Transverse colon (tissue), 4 donors: Measurements from ENCODE around the gene CST9. TPM values are rescaled to one million over a fixed set of nuclear protein-coding genes. Genes with fewer than 3 reads are reported as not detected.
A peak's percentile ranks its signal among the peaks of the same experiment; 100 is the strongest.

Experiments used
- DNase-seq: peaks from one replicate; pipeline ENCODE4 v3.0.0-alpha.2; 2019
- H3K27ac ChIP-seq, 4 donors: fragments of 200-600 bp; sonication (generic); 2 replicates each; pipeline ENCODE4 v1.5.1; 2016 to 2018; ENCODE audit warnings: inconsistent platforms in 4 of 4
- H3K27me3 ChIP-seq: fragments of 200-600 bp; sonication (generic); 2 replicates; pipeline ENCODE4 v1.5.1; 2017; ENCODE audit warnings: inconsistent platforms
- H3K36me3 ChIP-seq, 4 donors: fragments of 200-600 bp; sonication (generic); 2 replicates each; pipeline ENCODE4 v1.5.1; 2017 to 2019; ENCODE audit warnings: inconsistent platforms in 4 of 4
- H3K4me1 ChIP-seq, 4 donors: fragments of 200-600 bp; sonication (generic); 2 replicates each; pipeline ENCODE4 v1.5.1; 2017 to 2020; ENCODE audit warnings: inconsistent platforms in 4 of 4
- H3K4me3 ChIP-seq, 4 donors: fragments of 200-600 bp; sonication (generic); 1 replicate in 1 of 4; 2 replicates in 3 of 4; pipeline versions ENCODE4 v1.5.1 to v1.6.1; 2017 to 2019; ENCODE audit warnings: inconsistent platforms in 4 of 4
- H3K9me3 ChIP-seq, 2 donors: fragments of 200-600 bp; sonication (generic); 2 replicates each; pipeline ENCODE4 v1.5.1; 2017 to 2019; ENCODE audit warnings: inconsistent platforms in 2 of 2
- EP300 ChIP-seq: sonication (generic); formaldehyde crosslinking; IDR thresholded peaks from one replicate; pipeline ENCODE4 v1.6.1; 2017; ENCODE audit warnings: antibody characterized with exemption, low read depth
- POLR2A ChIP-seq: fragments of 450-650 bp; IDR thresholded peaks from one replicate; pipeline ENCODE4 v1.6.1; 2016; ENCODE audit warnings: antibody characterized with exemption, mild to moderate bottlenecking, moderate library complexity
- POLR2AphosphoS5 ChIP-seq, 3 donors: sonication (generic); formaldehyde crosslinking; IDR thresholded peaks; one replicate each; pipeline ENCODE4 v1.6.1; 2016; ENCODE audit warnings: antibody characterized with exemption in 3 of 3
- WGBS, 2 donors: methylation state at CpG; one replicate each; pipeline ENCODE4 v1.1.5; 2018; ENCODE audit warnings: low coverage in 1 of 2; 5-methylcytosine and 5-hydroxymethylcytosine counted together
- in situ Hi-C, 4 donors: fragments of 200-750 bp; cut with MboI; loops; one replicate each; pipeline versions ENCODE4 v1.15.0 to v1.15.1; 2017; ENCODE audit warnings: low sequenced_read_pairs in 3 of 4, low pct_ligation_motif_present in 1 of 4, low pct_unique_long_range_greater_than_20kb in 1 of 4
- intact Hi-C: fragments of 100-400 bp; cut with DNase I; formaldehyde crosslinking; loops from one replicate; pipeline ENCODE4 v1.15.1; 2023; ENCODE audit warnings: low total_unique reads
- total RNA-seq, 4 donors: library from RNA; depleted of rRNA; stranded (reverse); fragments of >200 nt; gene quantifications; one replicate each; pipeline ENCODE4 v1.1.0, GENCODE V29; 2016
- TF ChIP-seq, protein P1 (sequence below), 5 experiments: fragments of 200-600 bp in 3 of 5; fragments of 450-650 bp in 2 of 5; sonication (generic) in 3 of 5; IDR thresholded peaks; 1 replicate in 2 of 5; 2 replicates in 3 of 5; pipeline ENCODE4 v1.5.1; 2016 to 2017; ENCODE audit warnings: antibody characterized with exemption in 5 of 5, inconsistent platforms in 3 of 5, mild to moderate bottlenecking in 2 of 5, moderate library complexity in 1 of 5

The CST9 gene
- total RNA-seq, 4 donors from 2014 or later = not detected

DNA sequence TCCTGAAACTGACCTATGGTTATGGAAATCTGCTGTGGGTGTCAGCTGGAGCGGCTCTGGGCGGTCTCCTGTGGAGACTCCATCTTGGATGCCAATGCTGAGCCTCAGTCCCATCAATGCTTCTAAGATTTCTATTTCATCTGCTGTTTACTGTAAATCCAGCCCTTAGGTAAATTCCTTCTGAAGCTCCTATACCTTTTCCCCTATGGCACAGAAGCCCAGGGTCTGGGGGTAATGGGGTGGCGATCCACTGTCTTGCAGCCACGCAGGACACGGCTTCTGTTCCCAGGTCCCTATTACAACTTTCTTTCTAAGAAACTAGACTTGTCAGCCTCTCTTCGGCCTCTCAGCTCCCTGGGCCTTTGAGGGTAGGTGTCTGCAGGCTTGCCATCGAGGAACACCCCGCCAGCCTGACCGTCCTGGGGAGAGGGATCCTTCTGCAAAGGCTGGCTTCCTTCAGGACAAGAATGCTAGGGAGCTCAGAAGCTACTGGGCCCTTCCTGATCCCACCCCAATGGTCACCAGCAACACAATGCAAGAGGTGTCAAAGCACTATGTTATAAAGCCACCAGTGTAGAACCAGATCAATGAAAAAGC, 25.6 kb upstream of the CST9 start:
- Histone ChIP-seq H3K36me3 (peaks cover 0 to 8% (median 3%) of the 10 kb centered on the region in 4 donors), H3K4me1 (peaks cover 5 to 37% (median 20%) of the 10 kb centered on the region in 4 donors), H3K4me3 (no peak overlapping the region), H3K27me3 (no peaks in the 10 kb centered on the region), H3K27ac (no peak overlapping the region), H3K9me3 (no peaks in the 10 kb centered on the region)
- WGBS, 2 donors = 95 to 100% methylated on average over 3 to 9 of the region's 9 CpGs
- TF ChIP-seq EP300 = no peak
- TF ChIP-seq, protein P1, sequence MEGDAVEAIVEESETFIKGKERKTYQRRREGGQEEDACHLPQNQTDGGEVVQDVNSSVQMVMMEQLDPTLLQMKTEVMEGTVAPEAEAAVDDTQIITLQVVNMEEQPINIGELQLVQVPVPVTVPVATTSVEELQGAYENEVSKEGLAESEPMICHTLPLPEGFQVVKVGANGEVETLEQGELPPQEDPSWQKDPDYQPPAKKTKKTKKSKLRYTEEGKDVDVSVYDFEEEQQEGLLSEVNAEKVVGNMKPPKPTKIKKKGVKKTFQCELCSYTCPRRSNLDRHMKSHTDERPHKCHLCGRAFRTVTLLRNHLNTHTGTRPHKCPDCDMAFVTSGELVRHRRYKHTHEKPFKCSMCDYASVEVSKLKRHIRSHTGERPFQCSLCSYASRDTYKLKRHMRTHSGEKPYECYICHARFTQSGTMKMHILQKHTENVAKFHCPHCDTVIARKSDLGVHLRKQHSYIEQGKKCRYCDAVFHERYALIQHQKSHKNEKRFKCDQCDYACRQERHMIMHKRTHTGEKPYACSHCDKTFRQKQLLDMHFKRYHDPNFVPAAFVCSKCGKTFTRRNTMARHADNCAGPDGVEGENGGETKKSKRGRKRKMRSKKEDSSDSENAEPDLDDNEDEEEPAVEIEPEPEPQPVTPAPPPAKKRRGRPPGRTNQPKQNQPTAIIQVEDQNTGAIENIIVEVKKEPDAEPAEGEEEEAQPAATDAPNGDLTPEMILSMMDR (IDR thresholded peaks at IDR 0.05) = no peak
- TF ChIP-seq POLR2A = no peak
- TF ChIP-seq POLR2AphosphoS5 (IDR thresholded peaks at IDR 0.05) = no peak
- in situ Hi-C loops = no loop called here
- intact Hi-C loops = loop anchor here (10.0 kb wide), 1 partner anchor 277 kb away; the partner anchor contains the start of gene NXT1
- DNase-seq = no peak

DNA sequence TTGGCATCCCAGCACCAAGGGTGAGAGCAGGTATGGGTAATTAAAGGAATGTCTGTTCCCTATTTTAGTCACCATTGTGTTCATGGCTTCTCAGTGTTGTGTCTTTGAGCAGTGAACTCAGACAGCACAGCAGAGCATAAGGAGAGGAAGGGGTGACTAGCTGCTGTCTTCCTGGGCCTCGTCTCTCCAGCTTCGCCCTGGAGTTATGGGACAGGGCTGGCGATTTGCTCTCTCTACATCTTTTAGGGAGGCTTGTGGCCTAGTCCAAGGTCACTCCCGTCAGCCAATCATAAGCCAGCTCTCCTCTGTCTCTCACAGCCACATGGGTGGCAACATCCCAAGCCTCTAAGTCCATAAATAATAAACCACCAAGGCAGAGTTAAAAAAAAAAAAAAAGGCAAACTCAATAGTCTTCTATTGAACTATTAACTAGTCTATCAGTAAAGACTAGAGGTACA, 24.7 kb upstream of the CST9 start:
- in situ Hi-C loops = no loop called here
- TF ChIP-seq EP300 (no peak), POLR2A (no peak), POLR2AphosphoS5 (IDR thresholded peaks at IDR 0.05) (no peak)
- TF ChIP-seq, protein P1 (IDR thresholded peaks at IDR 0.05) = no peak
- Histone ChIP-seq H3K4me1 (peaks cover 4 to 35% (median 13%) of the 10 kb centered on the region in 4 donors), H3K9me3 (no peaks in the 10 kb centered on the region), H3K4me3 (no peak overlapping the region), H3K27ac (peak overlapping the region in 3 of 4 donors; percentile 57 to 59 (median 59)), H3K27me3 (no peaks in the 10 kb centered on the region), H3K36me3 (peaks cover 0 to 8% (median 3%) of the 10 kb centered on the region in 4 donors)
- DNase-seq = no peak
- intact Hi-C loops = loop anchor here (10.0 kb wide), 1 partner anchor 276 kb away; the partner anchor contains the start of gene NXT1
- 93% methylated on average over 4 of the region's 4 CpGs; no CpG with 5 or more reads in 1 of the 2 donors for WGBS, 2 donors

DNA sequence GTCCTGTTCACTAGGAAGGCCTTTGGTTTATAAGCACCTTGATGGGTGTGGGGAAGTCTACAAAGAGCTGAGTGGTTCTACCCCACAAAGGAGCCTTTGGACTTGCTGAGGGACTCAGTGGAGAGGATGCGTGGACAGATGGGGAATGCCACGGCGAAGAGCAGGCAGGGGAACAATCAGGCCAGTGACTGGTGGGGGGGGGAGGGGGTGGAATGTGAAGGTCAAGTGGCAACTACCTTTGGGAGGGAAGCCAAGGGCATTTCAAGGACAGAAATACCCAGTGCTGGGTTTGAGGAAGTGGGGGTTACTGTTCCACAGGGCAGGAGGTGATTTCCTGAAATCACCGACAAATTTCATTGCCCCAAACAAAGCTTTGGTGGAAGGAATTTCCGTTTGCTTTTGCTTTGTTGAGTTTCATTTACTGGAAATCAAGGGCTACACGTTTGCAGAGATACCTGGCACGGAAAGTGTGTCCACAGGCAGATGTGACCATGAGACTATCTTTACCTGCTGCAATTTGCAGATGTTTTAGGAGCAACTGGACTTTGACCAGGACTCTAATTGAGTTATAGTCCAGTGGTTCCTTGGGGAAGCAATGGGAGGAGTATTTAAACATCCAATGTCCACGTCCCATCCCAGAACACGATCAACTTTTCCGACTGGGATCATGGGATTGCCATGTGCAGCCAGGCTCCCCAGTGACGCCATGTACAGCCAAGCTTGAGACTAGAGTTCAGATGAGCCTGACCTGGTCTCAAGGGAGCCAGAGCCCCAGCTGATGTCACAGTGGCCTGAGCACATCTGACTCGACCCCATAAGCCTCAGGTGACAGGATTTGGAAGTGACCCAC, 24.1 kb upstream of the CST9 start:
- Histone ChIP-seq H3K36me3 (peaks cover 0 to 8% (median 3%) of the 10 kb centered on the region in 4 donors), H3K4me3 (no peak overlapping the region), H3K27me3 (no peaks in the 10 kb centered on the region), H3K27ac (peak overlapping the region; percentile 34 to 59 (median 58)), H3K4me1 (peaks cover 0 to 28% (median 8%) of the 10 kb centered on the region in 4 donors), H3K9me3 (no peaks in the 10 kb centered on the region)
- in situ Hi-C loops (no loop called here), intact Hi-C loops (loop anchor here (10.0 kb wide), 1 partner anchor 275 kb away; the partner anchor contains the start of gene NXT1)
- 51 to 75% methylated on average over 3 to 12 of the region's 12 CpGs for WGBS, 2 donors
- TF ChIP-seq EP300 = no peak
- TF ChIP-seq, protein P1 (IDR thresholded peaks at IDR 0.05) = no peak
- TF ChIP-seq POLR2AphosphoS5 (IDR thresholded peaks at IDR 0.05) = no peak
- TF ChIP-seq POLR2A = no peak
- no peak for DNase-seq

- H3K27me3 ChIP-seq = no peaks in the 10 kb centered on the region
- H3K4me1 ChIP-seq = peaks cover 2 to 28% (median 5%) of the 10 kb centered on the region in 4 donors
- WGBS, 2 donors = 46 to 60% methylated on average over 2 to 7 of the region's 7 CpGs
- in situ Hi-C loops (no loop called here), intact Hi-C loops (no loop called here)
- H3K4me3 ChIP-seq = no peak overlapping the region
- peaks cover 0 to 8% (median 3%) of the 10 kb centered on the region in 4 donors for H3K36me3 ChIP-seq
- TF ChIP-seq EP300 (no peak), POLR2AphosphoS5 (IDR thresholded peaks at IDR 0.05) (peak in 2 of 3 donors; percentile 21 to 39), POLR2A (peak; percentile 32)
- TF ChIP-seq, protein P1 (IDR thresholded peaks at IDR 0.05) = no peak
- H3K27ac ChIP-seq = peak overlapping the region; percentile 34 to 59 (median 58)
- no peaks in the 10 kb centered on the region for H3K9me3 ChIP-seq
- peak; percentile 80 for DNase-seq
These were observed 23.4 kb upstream of the CST9 start for GRCh38 chr20:23629017-23629541.
